ENCODE measurements around the gene KLHL8.
A peak's percentile ranks its signal among the peaks of the same experiment; 100 is the strongest.

The KLHL8 gene

DNA sequence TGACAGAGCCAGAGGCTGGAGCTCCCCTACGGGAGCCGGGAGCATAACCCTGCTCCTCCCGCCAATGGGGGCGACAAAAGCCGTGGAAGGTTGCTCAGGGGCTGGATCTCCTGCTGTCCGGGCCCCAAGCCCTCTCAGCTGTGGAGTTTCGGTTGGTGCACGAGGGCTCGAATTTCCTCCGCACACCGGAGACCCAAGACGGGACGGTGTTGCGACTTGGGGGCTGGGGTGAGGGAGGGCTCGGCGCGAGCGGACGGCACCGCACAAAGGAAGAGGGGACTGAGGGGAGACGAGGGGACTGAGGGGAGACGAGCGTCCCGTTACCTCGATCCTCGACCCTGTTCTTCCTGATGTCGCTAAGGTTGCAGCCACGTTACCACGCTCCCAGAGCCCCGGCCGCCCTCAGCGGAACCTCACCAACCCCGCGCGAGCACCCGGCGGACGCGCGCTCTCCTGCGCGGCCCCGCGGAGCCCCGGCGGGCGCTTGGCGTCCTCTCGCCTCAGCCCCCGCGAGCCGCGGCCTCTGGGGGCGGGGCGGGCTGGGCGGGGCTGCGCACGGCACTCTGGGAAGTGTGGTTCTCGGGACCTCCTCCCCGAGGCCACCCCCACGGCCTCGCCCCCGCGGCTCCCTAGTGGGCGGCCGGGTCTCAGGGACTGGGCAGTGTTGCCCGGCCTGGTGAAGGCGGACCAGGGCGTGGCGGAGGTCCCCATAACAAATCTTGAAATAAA lies at the start of gene KLHL8:
KLHL8 (minus strand) TSS at position 525 of the 729 bp plus-strand sequence. CDS start 25,079 bp downstream, outside the sequence.
- peak within 1 kb of the TSS; percentile 66 for H3K27ac ChIP-seq
- DNase-seq (ENCODE audit: low read depth, low spot score): peak; percentile 14

GRCh38 chr4:87270144-87270543 lies 49.7 kb upstream of the KLHL8 start:
- H3K27ac ChIP-seq: no peak overlapping the region
- DNase-seq (ENCODE audit: low read depth, low spot score): no peak

- H3K27ac ChIP-seq: no peak overlapping the region
- DNase-seq (ENCODE audit: low read depth, low spot score): no peak
Measured at GRCh38 chr4:87268411-87268810, 48.0 kb upstream of the KLHL8 start.

DNA sequence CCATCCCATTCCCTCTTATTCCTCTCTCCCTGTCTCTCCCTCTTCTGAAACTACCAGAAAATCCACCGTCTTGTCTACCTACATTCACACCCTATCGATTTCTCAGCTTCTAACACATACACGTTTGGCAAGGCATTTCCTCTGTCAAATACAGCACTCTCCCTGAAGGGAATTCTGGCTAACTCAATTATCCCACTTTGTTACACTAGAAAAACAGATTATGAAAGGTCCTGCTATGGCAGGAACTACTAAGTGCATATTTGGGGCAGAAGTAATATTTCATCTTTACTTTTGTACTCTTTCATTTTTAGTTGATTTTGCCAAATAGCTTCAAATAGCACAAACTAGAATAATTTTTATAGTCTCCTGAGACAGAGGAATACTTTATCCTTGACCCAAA lies 46.6 kb upstream of the KLHL8 start:
- H3K27ac ChIP-seq: no peak overlapping the region
- DNase-seq (ENCODE audit: low read depth, low spot score): no peak

- no peak overlapping the region for H3K27ac ChIP-seq
- no peak for DNase-seq (ENCODE audit: low read depth, low spot score)
Measured at GRCh38 chr4:87262886-87263285, 42.5 kb upstream of the KLHL8 start.

DNA sequence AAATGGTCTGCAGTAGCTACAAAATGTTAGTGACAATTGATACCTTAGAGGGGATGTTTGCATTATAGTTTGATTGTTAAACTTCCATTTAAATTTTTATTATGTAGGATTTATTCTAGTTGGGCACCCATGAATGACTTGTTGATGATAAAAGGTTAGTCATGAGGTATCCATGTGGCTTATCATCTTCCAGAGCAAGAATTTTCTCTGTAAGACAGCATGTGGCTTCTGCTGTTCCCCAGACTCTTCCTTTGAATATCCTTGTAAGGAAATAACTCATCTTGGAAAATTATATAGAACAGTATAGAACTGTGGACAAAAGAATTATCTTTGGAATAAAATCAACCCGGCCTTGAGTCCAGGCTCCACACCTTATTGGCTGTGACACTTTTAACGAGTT lies 40.1 kb upstream of the KLHL8 start:
- no peak for DNase-seq (ENCODE audit: low read depth, low spot score)
- H3K27ac ChIP-seq: no peak overlapping the region

- no peak overlapping the region for H3K27ac ChIP-seq
- no peak for DNase-seq (ENCODE audit: low read depth, low spot score)
Measured at GRCh38 chr4:87258677-87259076, 38.3 kb upstream of the KLHL8 start.

DNA sequence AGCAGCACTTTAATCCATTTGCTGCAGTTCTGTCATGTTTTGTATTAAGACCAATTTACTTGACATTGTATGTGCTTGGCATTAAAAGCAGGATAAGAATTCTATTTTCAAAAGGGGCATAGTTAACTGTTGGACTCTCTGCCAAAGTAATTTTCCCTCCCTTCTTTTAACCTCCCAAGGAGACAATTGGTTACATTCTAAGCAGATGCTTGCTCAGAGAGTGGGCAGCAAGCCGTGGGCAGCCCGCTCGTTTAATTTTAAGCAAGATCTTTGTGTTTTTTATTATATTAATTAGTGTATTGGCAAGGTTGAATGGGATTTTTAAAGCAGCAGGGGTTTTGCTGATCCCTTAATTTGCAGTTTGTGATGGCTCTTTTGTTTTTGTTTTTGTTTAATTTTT lies 37.1 kb upstream of the KLHL8 start:
- no peak for DNase-seq (ENCODE audit: low read depth, low spot score)
- no peak overlapping the region for H3K27ac ChIP-seq

GRCh38 chr4:87255755-87256154 lies 35.3 kb upstream of the KLHL8 start:
- H3K27ac ChIP-seq: no peak overlapping the region
- no peak for DNase-seq (ENCODE audit: low read depth, low spot score)

DNA sequence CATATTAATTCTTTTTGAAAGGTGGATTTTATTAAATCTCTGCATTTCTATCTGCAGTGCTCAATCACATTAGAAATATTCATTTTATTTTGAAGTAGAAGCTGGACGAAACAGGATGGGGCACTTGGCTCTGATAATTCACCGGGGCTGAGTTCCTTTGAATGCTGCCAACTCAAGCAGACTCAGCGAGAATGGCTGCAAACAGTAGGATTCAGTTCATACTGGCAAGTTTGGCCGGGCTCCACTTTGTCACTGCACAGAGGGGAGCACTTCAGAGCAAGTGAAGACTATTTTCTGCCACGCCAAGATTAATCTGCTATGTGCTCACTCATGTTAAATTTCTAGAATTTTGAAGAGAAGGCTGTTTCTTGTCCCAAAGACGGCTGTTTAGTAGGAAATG lies 30.7 kb upstream of the KLHL8 start:
- DNase-seq (ENCODE audit: low read depth, low spot score): no peak
- no peak overlapping the region for H3K27ac ChIP-seq

DNA sequence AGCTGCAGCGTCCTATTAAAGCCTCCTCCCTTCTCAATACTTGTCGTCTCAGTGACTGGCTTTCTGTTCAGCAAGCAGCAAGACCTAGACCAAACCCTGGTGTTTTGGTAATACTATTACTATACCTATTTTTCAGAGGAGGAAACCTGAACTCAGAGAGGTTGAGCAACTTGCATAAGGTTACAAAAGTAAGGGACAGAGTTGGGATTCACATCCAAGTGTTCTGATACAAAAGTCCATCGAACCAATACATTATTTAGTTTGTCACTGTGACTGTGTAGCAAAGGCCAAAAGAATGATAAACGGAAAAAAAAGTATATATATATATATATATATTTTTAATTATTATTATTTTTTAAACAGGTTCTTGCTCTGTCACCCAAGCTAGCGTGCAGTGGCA lies 29.9 kb upstream of the KLHL8 start:
- no peak for DNase-seq (ENCODE audit: low read depth, low spot score)
- no peak overlapping the region for H3K27ac ChIP-seq

- no peak overlapping the region for H3K27ac ChIP-seq
- DNase-seq (ENCODE audit: low read depth, low spot score): no peak
Measured at GRCh38 chr4:87249332-87250019, 29.1 kb upstream of the KLHL8 start.

GRCh38 chr4:87243426-87244053 lies 23.1 kb upstream of the KLHL8 start:
- DNase-seq (ENCODE audit: low read depth, low spot score): no peak
- H3K27ac ChIP-seq: no peak overlapping the region

DNA sequence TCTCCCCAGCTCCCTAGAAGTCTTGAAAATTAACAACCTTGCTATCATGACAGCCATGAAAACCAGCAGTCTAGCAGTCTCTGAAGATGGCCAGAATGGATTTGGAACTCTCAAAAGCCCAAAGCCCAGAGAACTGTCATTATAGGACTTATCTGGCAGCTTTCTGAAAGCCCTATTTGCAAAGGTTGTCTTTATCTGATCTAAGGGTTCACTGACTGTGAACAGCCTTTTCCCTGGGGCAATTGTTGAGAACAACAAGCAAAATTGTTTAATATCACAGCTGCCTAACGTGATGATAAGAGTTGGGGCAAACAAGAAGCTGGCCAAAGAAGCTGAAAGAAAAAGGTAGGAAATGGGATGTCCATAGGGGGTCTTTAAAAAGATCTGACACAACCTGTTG lies 20.9 kb upstream of the KLHL8 start:
- DNase-seq (ENCODE audit: low read depth, low spot score): no peak
- H3K27ac ChIP-seq: no peak overlapping the region

- no peak for DNase-seq (ENCODE audit: low read depth, low spot score)
- H3K27ac ChIP-seq: peak overlapping the region; percentile 25
Measured at GRCh38 chr4:87240341-87240740, 19.9 kb upstream of the KLHL8 start.

DNA sequence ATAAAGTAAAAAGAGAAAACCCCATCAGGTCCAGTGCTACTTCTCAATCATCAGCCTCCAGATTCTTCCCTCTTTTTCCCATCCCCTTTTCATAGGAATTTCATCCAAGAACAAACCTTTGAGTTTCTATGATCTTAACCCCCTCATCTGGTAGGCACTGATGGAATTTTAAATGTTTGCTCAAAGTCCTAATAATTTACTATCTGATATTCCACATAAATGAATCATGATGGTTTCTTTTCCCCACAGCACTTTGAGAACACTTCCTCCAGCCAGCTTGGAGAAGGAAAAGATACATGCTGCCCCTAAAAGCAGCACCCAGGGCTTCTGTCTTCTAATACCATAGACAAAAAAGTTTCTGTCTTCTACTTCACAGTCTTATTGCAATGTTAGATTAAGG lies 19.4 kb upstream of the KLHL8 start:
- peak overlapping the region; percentile 25 for H3K27ac ChIP-seq
- DNase-seq (ENCODE audit: low read depth, low spot score): no peak

DNA sequence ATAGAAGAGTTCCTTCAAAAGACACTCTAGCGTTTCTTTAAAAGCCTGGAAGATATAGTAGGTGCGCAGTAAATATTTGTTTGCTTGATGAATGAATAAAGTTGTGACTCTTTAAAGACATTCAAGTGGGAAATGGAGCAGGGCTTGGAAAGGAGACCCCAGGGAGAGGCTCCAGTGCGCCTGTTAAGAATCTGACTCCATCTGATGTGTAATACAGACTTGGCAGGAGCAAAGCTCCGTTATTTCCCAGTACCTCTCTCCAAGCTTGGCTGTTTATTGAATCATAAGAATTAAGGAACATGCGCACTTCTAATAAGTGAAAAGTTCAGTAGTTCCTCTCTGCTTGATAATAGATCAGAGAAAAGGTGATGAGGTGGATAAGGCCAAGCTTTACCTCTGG lies 18.8 kb upstream of the KLHL8 start:
- H3K27ac ChIP-seq: no peak overlapping the region

GRCh38 chr4:87236861-87237260 lies 16.4 kb upstream of the KLHL8 start:
- DNase-seq (ENCODE audit: low read depth, low spot score): no peak
- H3K27ac ChIP-seq: no peak overlapping the region

More for the DNA sequence above, 18.8 kb upstream of the KLHL8 start:
- DNase-seq (ENCODE audit: low read depth, low spot score): no peak

DNA sequence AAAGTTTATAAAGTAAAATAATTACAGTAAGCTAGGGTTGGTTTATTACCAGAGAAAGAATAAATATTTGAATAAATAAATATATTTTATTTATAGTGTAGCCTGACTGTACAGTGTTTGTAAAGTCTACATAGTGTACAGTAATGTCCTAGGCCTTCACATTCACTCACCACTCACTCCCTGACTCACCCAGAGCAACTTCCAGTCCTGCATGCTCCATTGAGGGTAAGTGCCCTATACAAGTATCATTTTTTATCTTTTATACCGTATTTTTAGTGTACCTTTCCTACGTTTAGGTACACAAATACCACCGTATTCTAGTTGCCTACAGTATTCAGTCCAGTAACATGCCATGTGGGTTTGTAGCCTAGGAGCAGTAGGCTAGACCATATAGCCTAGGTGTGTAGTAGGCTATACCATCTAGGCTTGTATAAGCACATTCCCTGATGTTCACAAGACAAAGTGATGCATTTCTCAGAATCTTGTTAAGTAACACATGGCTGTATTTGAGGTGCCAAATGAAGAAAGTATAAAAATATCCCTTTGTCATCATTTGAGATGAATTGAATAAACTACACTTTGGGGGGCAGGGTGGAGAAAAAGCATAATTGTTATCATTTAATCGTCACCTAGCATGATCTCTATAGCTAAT lies 14.7 kb upstream of the KLHL8 start:
- DNase-seq (ENCODE audit: low read depth, low spot score): no peak
- H3K27ac ChIP-seq: peak overlapping the region; percentile 52

DNA sequence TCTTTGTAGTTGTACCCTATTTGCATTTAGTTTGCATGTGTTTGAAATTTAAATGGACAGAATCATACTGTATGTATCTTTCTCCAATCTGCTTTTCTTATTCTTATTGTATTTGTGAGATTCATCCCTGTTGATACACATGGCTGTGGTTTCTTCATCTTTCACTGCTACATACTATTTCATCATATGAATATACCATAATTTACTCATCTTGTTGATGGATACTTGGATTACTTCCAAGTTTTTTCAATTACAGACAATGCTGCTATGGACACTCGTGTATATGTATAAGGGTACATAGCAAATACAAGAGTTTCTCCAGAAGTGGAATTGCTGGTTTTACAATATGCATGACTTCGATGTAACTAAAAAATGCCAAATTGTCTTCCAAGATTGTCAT lies 11.8 kb upstream of the KLHL8 start:
- H3K27ac ChIP-seq: no peak overlapping the region
- no peak for DNase-seq (ENCODE audit: low read depth, low spot score)

DNA sequence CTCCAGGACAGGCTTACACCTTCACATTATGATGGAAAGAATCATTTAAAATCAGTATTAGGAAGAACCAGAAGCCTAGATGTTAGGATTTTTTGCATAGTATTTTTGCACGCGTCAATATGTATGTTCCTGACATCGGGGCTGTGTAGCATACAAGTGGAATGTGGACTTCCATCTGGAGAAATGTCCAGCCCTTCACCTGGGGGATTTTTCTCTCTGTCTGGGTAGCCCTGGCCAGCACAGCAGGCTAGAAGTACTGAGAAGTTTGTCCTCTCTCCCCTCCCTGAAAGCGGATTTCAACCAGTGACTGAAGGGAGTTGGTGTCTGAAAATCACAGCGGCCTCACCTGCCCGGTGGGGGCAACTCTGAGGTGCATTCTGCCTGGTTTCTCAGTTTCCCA lies 10.4 kb upstream of the KLHL8 start:
- no peak overlapping the region for H3K27ac ChIP-seq
- DNase-seq (ENCODE audit: low read depth, low spot score): no peak

Data from epithelial cell of prostate (primary cell).